GM12878 (cell line): ENCODE results near the gene PDGFC. TPM values are rescaled to one million over a fixed set of nuclear protein-coding genes. Genes with fewer than 3 reads are reported as not detected.

Source experiments
- ATAC-seq: fragments of 200-7000 bp; cut with Tn5 transposase; 3 replicates; pipeline ENCODE4 v1.9.1; 2020; ENCODE audit warnings: mild to moderate bottlenecking, moderate library complexity
- BruUV-seq: library from RNA; stranded (reverse); fragments of 400-500 nt; replicated peaks from 2 replicates; lab custom pipeline; 2021; lab: Mats Ljungman, UMichigan
- CTCF ChIA-PET: fragments of 300-600 bp; sonication (Branson Sonifier 250); formaldehyde crosslinking; extraction: SDS; loops from one replicate; lab custom pipeline; 2021; ENCODE audit warnings: inconsistent platforms; lab: Yijun Ruan, JAX
- POLR2A ChIA-PET: fragments of 350-600 bp; formaldehyde crosslinking; extraction: SDS; loops from one replicate; lab custom pipeline; 2021; ENCODE audit warnings: inconsistent platforms; lab: Charles Lee
- RAD21 ChIA-PET: fragments of 300-600 bp; sonication (Branson Sonifier 250); formaldehyde crosslinking; loops from one replicate; lab custom pipeline; 2023; ENCODE audit warnings: antibody characterized with exemption; ENCODE audit not compliant: unreplicated experiment; lab: Charles Lee
- SMC1A ChIA-PET: fragments of 300-600 bp; sonication (Branson Sonifier 250); formaldehyde crosslinking; loops from one replicate; lab custom pipeline; 2023; ENCODE audit not compliant: unreplicated experiment, uncharacterized antibody; lab: Charles Lee
- DNase-seq: peaks from one replicate; pipeline ENCODE4 v3.0.0-alpha.2; 2011; ENCODE audit warnings: low read depth, low spot score
- FAIRE-seq: peaks from 3 replicates; lab custom pipeline; 2011; peaks lifted over from hg19 to GRCh38; lab: Jason Lieb, UNC
- H2AFZ ChIP-seq: 2 replicates; pipeline ENCODE4 v1.6.0; 2011; ENCODE audit warnings: low read depth, low read length, control low read depth; ENCODE audit not compliant: control insufficient read depth
- H3K27ac ChIP-seq: 2 replicates; pipeline ENCODE4 v1.5.1; 2011; ENCODE audit warnings: control low read depth; ENCODE audit not compliant: control insufficient read depth, insufficient read depth
- H3K27me3 ChIP-seq, 2 experiments: replicated peaks in 1 of 2; 2 replicates each; pipeline versions ENCODE4 v1.6.0 to v1.6.1; 2011; ENCODE audit warnings: low read length in 1 of 2; ENCODE audit not compliant: control insufficient read depth in 2 of 2, insufficient read depth in 2 of 2
- H3K36me3 ChIP-seq, 2 experiments: 2 replicates each; pipeline ENCODE4 v1.5.1; 2011; ENCODE audit warnings: low read length in 1 of 2; ENCODE audit not compliant: control insufficient read depth in 2 of 2, insufficient read depth in 2 of 2
- H3K4me1 ChIP-seq: 2 replicates; pipeline ENCODE4 v1.6.1; 2011; ENCODE audit warnings: mild to moderate bottlenecking, low read length, moderate library complexity, mixed read lengths; ENCODE audit not compliant: control insufficient read depth, insufficient read depth
- H3K4me2 ChIP-seq: 2 replicates; pipeline ENCODE4 v1.6.0; 2011; ENCODE audit warnings: control low read depth; ENCODE audit not compliant: control insufficient read depth, insufficient read depth
- H3K4me3 ChIP-seq: fragments of 200-600 bp; sonication (generic); 2 replicates; pipeline ENCODE4 v1.5.1; 2016
- H3K79me2 ChIP-seq: 2 replicates; pipeline ENCODE4 v1.6.0; 2011; ENCODE audit warnings: low read length; ENCODE audit not compliant: control insufficient read depth, insufficient read depth
- H3K9ac ChIP-seq: 2 replicates; pipeline ENCODE4 v1.8.0; 2011; ENCODE audit warnings: low read length, control low read depth, mixed read lengths; ENCODE audit not compliant: control insufficient read depth, insufficient read depth
- H3K9me3 ChIP-seq: replicated peaks from 3 replicates; pipeline ENCODE4 v1.5.1; 2011; ENCODE audit warnings: mild to moderate bottlenecking, low read length; ENCODE audit not compliant: control insufficient read depth, insufficient read depth
- H4K20me1 ChIP-seq: 2 replicates; pipeline ENCODE4 v1.6.0; 2011; ENCODE audit not compliant: control insufficient read depth, insufficient read depth
- CBFB ChIP-seq: IDR thresholded peaks from 2 replicates; pipeline ENCODE4 v1.6.1; 2016; ENCODE audit warnings: antibody characterized with exemption, low read depth
- CREM ChIP-seq: IDR thresholded peaks from 2 replicates; pipeline ENCODE4 v1.6.1; 2014; ENCODE audit warnings: antibody characterized with exemption, low read depth
- FOS ChIP-seq: IDR thresholded peaks from 3 replicates; pipeline ENCODE4 v1.6.1; 2011; ENCODE audit warnings: borderline replicate concordance; ENCODE audit not compliant: insufficient read length; ENCODE audit errors: extremely low read depth
- FOXM1 ChIP-seq: IDR thresholded peaks from 2 replicates; pipeline ENCODE4 v1.6.1; 2012; ENCODE audit warnings: low read depth, mild to moderate bottlenecking, inconsistent platforms, low read length, moderate library complexity
- HCFC1 ChIP-seq: fragments of 150-350 bp; IDR thresholded peaks from 2 replicates; pipeline ENCODE4 v1.6.1; 2014; ENCODE audit warnings: low read length
- NR2C1 ChIP-seq: fragments of 450-650 bp; IDR thresholded peaks from 2 replicates; pipeline ENCODE4 v1.6.1; 2017; ENCODE audit warnings: antibody characterized with exemption, mild to moderate bottlenecking, moderate library complexity
- POLR2AphosphoS2 ChIP-seq: IDR thresholded peaks from 2 replicates; pipeline ENCODE4 v1.6.1; 2011; ENCODE audit warnings: low read depth, mild to moderate bottlenecking, low read length, improper control_type of control experiment, moderate library complexity
- RBBP5 ChIP-seq: fragments of 200-600 bp; sonication (generic); conservative IDR thresholded peaks from 2 replicates; pipeline ENCODE4 v1.6.1; 2016
- STAT1 ChIP-seq: fragments of 450-650 bp; conservative IDR thresholded peaks from 2 replicates; pipeline ENCODE4 v1.6.1; 2014; ENCODE audit warnings: antibody characterized with exemption, mild to moderate bottlenecking
- WGBS: methylation state at CpG from one replicate; pipeline ENCODE4 v1.1.6; 2016; ENCODE audit warnings: low lambda C conversion rate; ENCODE audit not compliant: insufficient replicate concordance, insufficient coverage; ENCODE audit errors: missing lambda C conversion rate; 5-methylcytosine and 5-hydroxymethylcytosine counted together
- in situ Hi-C: fragments of 300-500 bp; cut with MboI; formaldehyde crosslinking; loops from 9 replicates; pipeline ENCODE4 v1.14.3; 2018; ENCODE audit warnings: mixed read lengths
- intact Hi-C: fragments of 100-400 bp; cut with micrococcal nuclease; formaldehyde crosslinking; loops from one replicate; pipeline ENCODE4 v1.14.2; 2022; ENCODE audit not compliant: unreplicated experiment
- polyA plus RNA-seq, 11 experiments: library from polyadenylated mRNA; depleted of rRNA in 4 of 11; unstranded in 6 of 11; stranded (reverse) in 5 of 11; fragments of >200 nt; fragmentation: Nextera tagmentation in 4 of 11; fragmentation: Illumina TruSeq in 1 of 11; extraction: Ambion mirVana in 4 of 11; extraction: Trizol in 1 of 11; gene quantifications; 1 replicate in 1 of 11; 2 replicates in 10 of 11; pipeline versions ENCODE4 v1.2.1 to v1.2.3, GENCODE V29; 2011 to 2016; ENCODE audit warnings: inconsistent platforms in 2 of 11, missing spikeins in 2 of 11, low read depth in 1 of 11
- total RNA-seq, 4 experiments: library from RNA; depleted of rRNA in 3 of 4; stranded (reverse); fragments of >200 nt in 3 of 4; fragmentation: Illumina TruSeq in 1 of 4; extraction: Trizol in 1 of 4; gene quantifications; 2 replicates each; pipeline versions ENCODE4 v1.2.1 to v1.2.3, GENCODE V29; 2013 to 2021
- TF ChIP-seq, protein P1 (sequence below): IDR thresholded peaks from 2 replicates; pipeline ENCODE4 v1.6.1; 2012; ENCODE audit warnings: low read length, inconsistent platforms
- TF ChIP-seq, protein P2 (sequence below): IDR thresholded peaks from 2 replicates; pipeline ENCODE4 v1.6.1; 2012; ENCODE audit warnings: low read depth, low read length, improper control_type of control experiment
- TF ChIP-seq, protein P3 (sequence below): fragments of 450-650 bp; IDR thresholded peaks from 2 replicates; pipeline ENCODE4 v1.6.1; 2014; ENCODE audit warnings: mild to moderate bottlenecking

PDGFC gene
- total and polyA plus RNA-seq, 10 of the 15 experiments (the other 5 are each of a cell fraction or from before 2014, with no cell fraction given), result 0.02 to 0.18 TPM; not detected in 8

DNA sequence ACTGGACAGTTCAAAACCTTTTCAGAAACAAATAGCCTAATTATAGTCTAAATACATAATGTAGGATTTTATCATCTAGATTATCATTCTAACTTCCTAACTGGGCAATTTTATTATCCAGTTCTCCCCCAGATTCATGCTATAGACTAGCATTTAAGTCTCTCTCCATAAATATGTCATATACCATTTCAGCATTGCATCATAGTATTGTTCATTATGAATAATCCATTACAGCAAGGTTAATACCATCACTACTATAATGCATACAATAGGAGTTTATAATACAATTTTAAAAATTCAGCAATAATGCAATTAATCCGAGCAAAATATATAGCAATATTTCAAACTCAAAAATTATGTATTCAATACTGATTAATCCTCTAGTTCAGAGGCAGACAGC, 77.4 kb downstream of the PDGFC start:
- H3K4me3 ChIP-seq, result no peak overlapping the region
- no peak overlapping the region for H2AFZ ChIP-seq
- no peaks in the 10 kb centered on the region for H3K36me3 ChIP-seq
- H3K79me2 ChIP-seq, result no peaks in the 10 kb centered on the region
- H3K4me1 ChIP-seq, result no peaks in the 10 kb centered on the region
- in situ Hi-C loops, result no loop called here
- RAD21 ChIA-PET, result no interaction called here
- H3K27me3 ChIP-seq, result no peaks in the 10 kb centered on the region
- FAIRE-seq (no peak), ATAC-seq (no peak), DNase-seq (no peak)
- no peaks in the 10 kb centered on the region for H4K20me1 ChIP-seq
- H3K9me3 ChIP-seq, result no peaks in the 10 kb centered on the region
- no TSS peak for BruUV-seq
- no peak overlapping the region for H3K27ac ChIP-seq
- POLR2A ChIA-PET, result no interaction called here
- CTCF ChIA-PET, result no interaction called here
- 0% methylated on average over 1 of the region's 1 CpG for WGBS
- intact Hi-C loops, result no loop called here
- H3K4me2 ChIP-seq, result no peak overlapping the region
- no peak overlapping the region for H3K9ac ChIP-seq
- TF ChIP-seq STAT1 (no peak), FOS (no peak), FOXM1 (no peak), NR2C1 (no peak), HCFC1 (no peak), POLR2AphosphoS2 (no peak), RBBP5 (no peak), CBFB (no peak), CREM (no peak)
- TF ChIP-seq, protein P1, sequence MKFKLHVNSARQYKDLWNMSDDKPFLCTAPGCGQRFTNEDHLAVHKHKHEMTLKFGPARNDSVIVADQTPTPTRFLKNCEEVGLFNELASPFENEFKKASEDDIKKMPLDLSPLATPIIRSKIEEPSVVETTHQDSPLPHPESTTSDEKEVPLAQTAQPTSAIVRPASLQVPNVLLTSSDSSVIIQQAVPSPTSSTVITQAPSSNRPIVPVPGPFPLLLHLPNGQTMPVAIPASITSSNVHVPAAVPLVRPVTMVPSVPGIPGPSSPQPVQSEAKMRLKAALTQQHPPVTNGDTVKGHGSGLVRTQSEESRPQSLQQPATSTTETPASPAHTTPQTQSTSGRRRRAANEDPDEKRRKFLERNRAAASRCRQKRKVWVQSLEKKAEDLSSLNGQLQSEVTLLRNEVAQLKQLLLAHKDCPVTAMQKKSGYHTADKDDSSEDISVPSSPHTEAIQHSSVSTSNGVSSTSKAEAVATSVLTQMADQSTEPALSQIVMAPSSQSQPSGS, result no peak
- TF ChIP-seq, protein P2, sequence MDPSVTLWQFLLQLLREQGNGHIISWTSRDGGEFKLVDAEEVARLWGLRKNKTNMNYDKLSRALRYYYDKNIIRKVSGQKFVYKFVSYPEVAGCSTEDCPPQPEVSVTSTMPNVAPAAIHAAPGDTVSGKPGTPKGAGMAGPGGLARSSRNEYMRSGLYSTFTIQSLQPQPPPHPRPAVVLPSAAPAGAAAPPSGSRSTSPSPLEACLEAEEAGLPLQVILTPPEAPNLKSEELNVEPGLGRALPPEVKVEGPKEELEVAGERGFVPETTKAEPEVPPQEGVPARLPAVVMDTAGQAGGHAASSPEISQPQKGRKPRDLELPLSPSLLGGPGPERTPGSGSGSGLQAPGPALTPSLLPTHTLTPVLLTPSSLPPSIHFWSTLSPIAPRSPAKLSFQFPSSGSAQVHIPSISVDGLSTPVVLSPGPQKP, result no peak
- TF ChIP-seq, protein P3, sequence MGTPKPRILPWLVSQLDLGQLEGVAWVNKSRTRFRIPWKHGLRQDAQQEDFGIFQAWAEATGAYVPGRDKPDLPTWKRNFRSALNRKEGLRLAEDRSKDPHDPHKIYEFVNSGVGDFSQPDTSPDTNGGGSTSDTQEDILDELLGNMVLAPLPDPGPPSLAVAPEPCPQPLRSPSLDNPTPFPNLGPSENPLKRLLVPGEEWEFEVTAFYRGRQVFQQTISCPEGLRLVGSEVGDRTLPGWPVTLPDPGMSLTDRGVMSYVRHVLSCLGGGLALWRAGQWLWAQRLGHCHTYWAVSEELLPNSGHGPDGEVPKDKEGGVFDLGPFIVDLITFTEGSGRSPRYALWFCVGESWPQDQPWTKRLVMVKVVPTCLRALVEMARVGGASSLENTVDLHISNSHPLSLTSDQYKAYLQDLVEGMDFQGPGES, result no peak
- SMC1A ChIA-PET, result no interaction called here
